DND-41 (cell line): ENCODE data around the gene DMC1.

Experiments
- ATAC-seq: fragments of 200-7000 bp; cut with Tn5 transposase; 3 replicates; pipeline ENCODE4 v1.9.1; 2021; ENCODE audit warnings: low read depth; ENCODE audit not compliant: insufficient read depth
- DNase-seq: peaks from one replicate; pipeline ENCODE4 v3.0.0-alpha.2; 2020
- H2AFZ ChIP-seq: 2 replicates; pipeline ENCODE4 v1.6.0; 2012; ENCODE audit warnings: low read depth, low read length
- H3K27ac ChIP-seq: 2 replicates; pipeline ENCODE4 v1.5.1; 2012; ENCODE audit warnings: low read length, inconsistent platforms
- H3K27me3 ChIP-seq: fragments of 200-600 bp; sonication (generic); 2 replicates; pipeline ENCODE4 v1.6.0; 2012; ENCODE audit warnings: low read length, mild to moderate bottlenecking, inconsistent platforms; ENCODE audit not compliant: insufficient read depth, poor library complexity
- H3K36me3 ChIP-seq: 2 replicates; pipeline ENCODE4 v1.5.1; 2012; ENCODE audit warnings: low read length, inconsistent platforms; ENCODE audit not compliant: insufficient read depth
- H3K4me1 ChIP-seq: 2 replicates; pipeline ENCODE4 v1.5.1; 2012; ENCODE audit warnings: mild to moderate bottlenecking, low read length; ENCODE audit not compliant: insufficient read depth
- H3K4me2 ChIP-seq: 2 replicates; pipeline ENCODE4 v1.6.0; 2012; ENCODE audit warnings: mild to moderate bottlenecking, moderate library complexity, low read length, inconsistent platforms; ENCODE audit not compliant: insufficient read depth
- H3K4me3 ChIP-seq, 2 experiments: fragments of 200-600 bp in 1 of 2; shearing (Covaris generic) in 1 of 2; 2 replicates each; pipeline ENCODE4 v1.5.1; 2012 to 2016; ENCODE audit warnings: inconsistent platforms in 2 of 2, low read length in 2 of 2, mild to moderate bottlenecking in 2 of 2, low read depth in 1 of 2, moderate library complexity in 1 of 2
- H3K79me2 ChIP-seq: 2 replicates; pipeline ENCODE4 v1.6.0; 2012; ENCODE audit warnings: low read length, inconsistent platforms; ENCODE audit not compliant: insufficient read depth
- H3K9ac ChIP-seq: 2 replicates; pipeline ENCODE4 v1.6.0; 2012; ENCODE audit warnings: low read depth, mild to moderate bottlenecking, inconsistent platforms, low read length, moderate library complexity
- H3K9me3 ChIP-seq: 2 replicates; pipeline ENCODE4 v1.5.1; 2012; ENCODE audit warnings: low read length, moderate library complexity, mild to moderate bottlenecking, inconsistent platforms; ENCODE audit not compliant: insufficient read depth, severe bottlenecking
- H4K20me1 ChIP-seq: 2 replicates; pipeline ENCODE4 v1.6.0; 2012; ENCODE audit warnings: low read length; ENCODE audit not compliant: insufficient read depth
- CTCF ChIP-seq: IDR thresholded peaks from 2 replicates; pipeline ENCODE4 v1.5.1; 2012; ENCODE audit warnings: borderline replicate concordance, low read length, moderate library complexity, mild to moderate bottlenecking; ENCODE audit not compliant: poor library complexity, severe bottlenecking; ENCODE audit errors: extremely low read depth
- EZH2 ChIP-seq: IDR thresholded peaks from 3 replicates; pipeline ENCODE4 v1.6.1; 2012; ENCODE audit warnings: borderline replicate concordance, low read depth, mild to moderate bottlenecking, moderate library complexity, low read length, inconsistent platforms; ENCODE audit not compliant: severe bottlenecking

DMC1 gene

GRCh38 chr22:38569181-38569971, 607 bp downstream of the DMC1 start:
- no peak for DNase-seq
- peak overlapping the region; percentile 69 for H3K9ac ChIP-seq
- peaks cover 21% of the 10 kb centered on the region for H3K4me1 ChIP-seq
- no peak for ATAC-seq
- H3K4me2 ChIP-seq = peak overlapping the region; percentile 72
- H2AFZ ChIP-seq = peak overlapping the region; percentile 89
- TF ChIP-seq EZH2 = no peak
- TF ChIP-seq CTCF = no peak
- peaks cover 9% of the 10 kb centered on the region for H3K79me2 ChIP-seq
- peak overlapping the region; percentile 15 to 57; a peak in 2 of 4 replicates for H3K4me3 ChIP-seq
- H3K27ac ChIP-seq = peak overlapping the region; percentile 80
- H3K27me3 ChIP-seq = no peaks in the 10 kb centered on the region
- H3K36me3 ChIP-seq = no peaks in the 10 kb centered on the region
- H3K9me3 ChIP-seq = no peaks in the 10 kb centered on the region
- H4K20me1 ChIP-seq = no peaks in the 10 kb centered on the region

- Histone ChIP-seq H3K79me2 (peaks cover 9% of the 10 kb centered on the region), H3K4me2 (no peak overlapping the region), H3K36me3 (no peaks in the 10 kb centered on the region), H3K4me1 (peaks cover 21% of the 10 kb centered on the region), H3K27me3 (no peaks in the 10 kb centered on the region), H3K4me3 (no peak overlapping the region), H2AFZ (no peak overlapping the region), H3K9me3 (no peaks in the 10 kb centered on the region), H3K27ac (no peak overlapping the region), H4K20me1 (no peaks in the 10 kb centered on the region), H3K9ac (no peak overlapping the region)
- TF ChIP-seq EZH2 (no peak), CTCF (no peak)
- no peak for DNase-seq
- ATAC-seq = no peak
These were observed 2.3 kb downstream of the DMC1 start for GRCh38 chr22:38567531-38568285.

GRCh38 chr22:38566726-38567504, 3.1 kb downstream of the DMC1 start:
- no peak for DNase-seq
- Histone ChIP-seq H3K4me2 (no peak overlapping the region), H4K20me1 (no peaks in the 10 kb centered on the region), H3K79me2 (peaks cover 9% of the 10 kb centered on the region), H3K9me3 (no peaks in the 10 kb centered on the region), H3K36me3 (no peaks in the 10 kb centered on the region), H3K9ac (no peak overlapping the region), H3K4me3 (no peak overlapping the region), H3K4me1 (peaks cover 20% of the 10 kb centered on the region), H3K27me3 (no peaks in the 10 kb centered on the region), H2AFZ (no peak overlapping the region), H3K27ac (no peak overlapping the region)
- TF ChIP-seq CTCF (no peak), EZH2 (no peak)
- no peak for ATAC-seq
